Gastrocnemius medialis (tissue), 4 donors: ENCODE measurements around the gene SSNA1.

Experiments used
- POLR2A ChIP-seq, 2 donors: fragments of 450-650 bp; IDR thresholded peaks; one replicate each; pipeline ENCODE4 v1.6.1; 2017; ENCODE audit warnings: antibody characterized with exemption in 2 of 2, mild to moderate bottlenecking in 2 of 2, moderate library complexity in 2 of 2
- TF ChIP-seq, protein P1 (sequence below), 5 experiments: fragments of 450-650 bp in 3 of 5; fragments of 200-600 bp in 2 of 5; sonication (generic) in 2 of 5; IDR thresholded peaks in 4 of 5; conservative IDR thresholded peaks in 1 of 5; 1 replicate in 4 of 5; 2 replicates in 1 of 5; pipeline ENCODE4 v1.5.1; 2016 to 2019; ENCODE audit warnings: antibody characterized with exemption in 5 of 5, mild to moderate bottlenecking in 3 of 5, moderate library complexity in 3 of 5

DNA sequence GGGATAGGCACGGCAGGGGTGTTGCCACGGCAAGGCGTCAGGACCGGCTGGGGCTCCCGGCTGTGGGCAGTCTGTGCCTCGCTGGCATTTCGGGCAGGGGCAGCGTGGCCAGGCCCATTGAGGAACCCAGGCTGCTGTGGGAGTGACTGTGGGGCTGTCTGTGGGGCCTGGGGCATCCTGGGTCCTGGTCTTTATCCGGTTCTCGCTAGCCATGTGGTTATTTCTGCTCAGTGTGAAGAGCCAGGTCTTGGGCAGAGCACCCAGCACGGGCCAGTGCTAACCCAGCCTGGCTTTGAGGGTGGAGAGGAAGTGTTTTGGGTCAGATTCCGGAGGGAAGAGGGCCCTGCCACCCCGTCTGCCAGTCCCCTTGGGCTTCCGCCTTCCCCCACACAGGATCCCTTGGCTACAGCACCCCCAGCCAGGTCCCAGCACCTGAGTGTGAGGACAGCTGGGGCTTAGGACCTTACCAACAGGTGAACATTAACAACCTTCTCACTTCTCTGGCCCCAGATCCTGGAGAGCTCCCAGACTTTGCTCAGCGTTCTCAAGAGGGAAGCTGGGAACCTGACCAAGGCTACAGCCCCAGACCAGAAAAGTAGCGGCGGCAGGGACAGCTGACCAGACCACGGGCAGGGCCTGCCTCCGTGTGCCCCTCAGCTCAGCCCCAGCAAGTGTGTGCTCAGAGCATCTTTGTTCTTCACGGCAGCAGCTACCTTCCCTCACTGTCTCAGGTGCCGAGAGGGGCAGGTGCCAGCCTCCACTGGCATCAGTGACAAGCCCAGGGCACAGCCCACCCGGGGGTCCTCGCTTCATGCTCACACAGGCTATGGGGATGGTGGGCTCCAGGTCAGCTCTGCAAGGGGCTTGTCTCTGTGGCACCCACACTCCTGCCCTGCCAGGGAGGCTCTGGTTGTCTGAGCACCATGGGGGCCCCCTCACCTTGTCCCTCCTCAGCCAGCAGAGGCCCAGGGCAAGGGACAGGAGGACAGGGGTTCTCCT lies 1.1 kb downstream of the SSNA1 start:
- TF ChIP-seq, protein P1, sequence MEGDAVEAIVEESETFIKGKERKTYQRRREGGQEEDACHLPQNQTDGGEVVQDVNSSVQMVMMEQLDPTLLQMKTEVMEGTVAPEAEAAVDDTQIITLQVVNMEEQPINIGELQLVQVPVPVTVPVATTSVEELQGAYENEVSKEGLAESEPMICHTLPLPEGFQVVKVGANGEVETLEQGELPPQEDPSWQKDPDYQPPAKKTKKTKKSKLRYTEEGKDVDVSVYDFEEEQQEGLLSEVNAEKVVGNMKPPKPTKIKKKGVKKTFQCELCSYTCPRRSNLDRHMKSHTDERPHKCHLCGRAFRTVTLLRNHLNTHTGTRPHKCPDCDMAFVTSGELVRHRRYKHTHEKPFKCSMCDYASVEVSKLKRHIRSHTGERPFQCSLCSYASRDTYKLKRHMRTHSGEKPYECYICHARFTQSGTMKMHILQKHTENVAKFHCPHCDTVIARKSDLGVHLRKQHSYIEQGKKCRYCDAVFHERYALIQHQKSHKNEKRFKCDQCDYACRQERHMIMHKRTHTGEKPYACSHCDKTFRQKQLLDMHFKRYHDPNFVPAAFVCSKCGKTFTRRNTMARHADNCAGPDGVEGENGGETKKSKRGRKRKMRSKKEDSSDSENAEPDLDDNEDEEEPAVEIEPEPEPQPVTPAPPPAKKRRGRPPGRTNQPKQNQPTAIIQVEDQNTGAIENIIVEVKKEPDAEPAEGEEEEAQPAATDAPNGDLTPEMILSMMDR (IDR thresholded peaks at IDR 0.05 in 4 of 5, conservative IDR thresholded peaks at IDR 0.05 in 1 of 5): no peak
- no peak for TF ChIP-seq POLR2A (IDR thresholded peaks at IDR 0.05)
